SU-DHL-6 (cell line): ENCODE data around the gene ARL10.

Experiments
- CTCF ChIP-seq: fragments of 200-600 bp; sonication (generic); IDR thresholded peaks from one replicate; pipeline ENCODE4 v1.5.1; 2017; ENCODE audit warnings: antibody characterized with exemption, mild to moderate bottlenecking, low read length, moderate library complexity; ENCODE audit not compliant: insufficient read depth, poor library complexity, severe bottlenecking
- EZH2phosphoT487 ChIP-seq: fragments of 200-600 bp; sonication (generic), shearing (Covaris generic); conservative IDR thresholded peaks from 2 replicates; pipeline ENCODE4 v1.6.1; 2018; ENCODE audit warnings: mild to moderate bottlenecking, antibody characterized with exemption, low read length, moderate library complexity, mixed read lengths

- TF ChIP-seq CTCF (no peak), EZH2phosphoT487 (no peak)
Observed at GRCh38 chr5:176371621-176372539, 6.6 kb downstream of the ARL10 start.
